Endothelial cell of hepatic sinusoid (primary cell): ENCODE data around the gene PITX3.

Experiments used
- in situ Hi-C: cut with HindIII; loops from 2 replicates; pipeline ENCODE4 v1.10.0; 2017; ENCODE audit warnings: low sequenced_read_pairs

The PITX3 gene

GRCh38 chr10:102188298-102188940 lies 52.9 kb downstream of the PITX3 start:
- in situ Hi-C loops, result no loop called here

GRCh38 chr10:102185811-102186527 lies 55.3 kb downstream of the PITX3 start:
- in situ Hi-C loops, result no loop called here

GRCh38 chr10:102185272-102185671 lies 56.0 kb downstream of the PITX3 start:
- in situ Hi-C loops, result no loop called here

- in situ Hi-C loops, result no loop called here
Observed at GRCh38 chr10:102184606-102185005, 56.7 kb downstream of the PITX3 start.
